K562 treated with DMSO at 1 percent for 48 hours (cell line): Measurements from ENCODE around the gene RNASE3. TPM values are rescaled to one million over a fixed set of nuclear protein-coding genes. Genes with fewer than 3 reads are reported as not detected.

Experiments
- total RNA-seq: library from RNA; unstranded; fragments of 300-600 nt; gene quantifications from 2 replicates; pipeline ENCODE4 v1.2.3, GENCODE V29; 2022; ENCODE audit warnings: low replicate concordance; ENCODE audit errors: extremely low read depth

Gene RNASE3
- not detected in 2 replicates for total RNA-seq

DNA sequence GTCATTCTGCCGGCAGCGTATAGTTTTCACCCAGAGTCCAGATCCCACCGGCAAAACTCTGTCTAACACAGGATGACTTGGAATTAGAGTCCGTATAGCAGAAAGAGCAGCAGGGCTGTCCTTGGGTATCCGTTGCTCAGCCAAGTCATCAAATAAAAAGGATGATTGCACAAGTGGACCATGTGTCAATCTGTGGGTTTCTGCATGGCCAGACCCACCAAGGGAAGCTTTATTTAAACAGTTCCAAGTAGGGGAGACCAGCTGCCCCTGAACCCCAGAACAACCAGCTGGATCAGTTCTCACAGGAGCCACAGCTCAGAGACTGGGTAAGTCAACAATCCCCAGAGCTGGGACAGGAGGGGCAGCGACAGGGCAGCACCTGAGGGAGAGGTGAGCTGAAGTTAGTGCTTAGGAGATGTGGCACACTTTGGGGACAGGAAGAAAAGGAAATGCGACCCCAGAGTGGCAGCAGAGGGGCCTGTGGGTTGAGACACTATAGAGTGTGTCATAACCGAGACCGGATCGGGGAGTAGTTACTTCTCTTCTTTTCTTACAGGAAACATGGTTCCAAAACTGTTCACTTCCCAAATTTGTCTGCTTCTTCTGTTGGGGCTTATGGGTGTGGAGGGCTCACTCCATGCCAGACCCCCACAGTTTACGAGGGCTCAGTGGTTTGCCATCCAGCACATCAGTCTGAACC lies at the start of gene RNASE3:
TSS of gene RNASE3 (plus strand) at position 260 of the 700 bp plus-strand sequence. CDS start at position 562, 302 bp downstream.

Other genes with a start within 250 kb of the RNASE3 start
- not detected in 2 replicates for gene OR6S1, start 249.7 kb upstream of the RNASE3 start, total RNA-seq
- not detected in 2 replicates for gene RNASE4, start 206.8 kb upstream of the RNASE3 start, total RNA-seq
- not detected in 2 replicates for gene ANG, start 202.6 kb upstream of the RNASE3 start, total RNA-seq
- gene EDDM3A, start 145.5 kb upstream of the RNASE3 start, total RNA-seq: not detected in 2 replicates
- gene EDDM3B, start 123.0 kb upstream of the RNASE3 start, total RNA-seq: not detected in 2 replicates
- not detected in 2 replicates for gene RNASE6, start 110.1 kb upstream of the RNASE3 start, total RNA-seq
- not detected in 2 replicates for gene RNASE1, start 88.5 kb upstream of the RNASE3 start, total RNA-seq
- not detected in 2 replicates for gene RNASE2, start 64.1 kb downstream of the RNASE3 start, total RNA-seq
- not detected in 2 replicates for gene METTL17, start 98.6 kb downstream of the RNASE3 start, total RNA-seq
- not detected in 2 replicates for gene SLC39A2, start 107.9 kb downstream of the RNASE3 start, total RNA-seq
- gene NDRG2, start 133.7 kb downstream of the RNASE3 start, total RNA-seq: not detected in 2 replicates
- not detected in 2 replicates for gene TPPP2, start 138.8 kb downstream of the RNASE3 start, total RNA-seq
- not detected in 2 replicates for gene RNASE13, start 143.4 kb downstream of the RNASE3 start, total RNA-seq
- not detected in 2 replicates for gene RNASE7, start 151.0 kb downstream of the RNASE3 start, total RNA-seq
- not detected in 2 replicates for gene RNASE8, start 166.4 kb downstream of the RNASE3 start, total RNA-seq
- gene ARHGEF40, start 178.9 kb downstream of the RNASE3 start, total RNA-seq: not detected in 2 replicates
- gene ZNF219, start 207.3 kb downstream of the RNASE3 start, total RNA-seq: not detected in 2 replicates
- gene TMEM253, start 209.7 kb downstream of the RNASE3 start, total RNA-seq: not detected in 2 replicates